AG09319 (cell line): ENCODE measurements around the gene PLAC8L1.

ENCODE experiments used
- DNase-seq: peaks from one replicate; pipeline ENCODE4 v3.0.0-alpha.2; 2010; ENCODE audit warnings: low read depth; ENCODE audit errors: extremely low read depth
- TF ChIP-seq, protein P1 (sequence below): IDR thresholded peaks from 2 replicates; pipeline ENCODE4 v1.5.1; 2011; ENCODE audit warnings: low read depth, mild to moderate bottlenecking, inconsistent platforms, low read length, moderate library complexity

PLAC8L1 gene

DNA sequence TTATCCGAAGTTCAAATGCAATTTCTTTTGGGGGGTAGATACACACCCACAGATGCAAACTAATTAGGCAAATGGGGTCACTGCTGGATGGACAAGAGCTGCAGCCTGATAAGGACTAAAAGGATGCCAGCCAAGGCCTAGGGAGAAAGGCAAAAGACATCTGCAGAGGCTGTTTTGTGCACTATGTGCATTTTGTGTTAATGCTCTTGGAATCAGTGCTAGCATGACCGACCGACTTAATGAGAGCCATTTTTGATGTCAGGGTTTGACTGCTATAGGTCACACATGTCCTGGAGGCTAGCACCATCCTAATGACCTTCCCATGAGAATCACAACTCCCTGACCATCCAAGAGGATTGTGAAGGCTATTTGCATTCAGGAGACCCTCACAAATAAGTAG is 34.6 kb downstream of the PLAC8L1 start:
- TF ChIP-seq, protein P1, sequence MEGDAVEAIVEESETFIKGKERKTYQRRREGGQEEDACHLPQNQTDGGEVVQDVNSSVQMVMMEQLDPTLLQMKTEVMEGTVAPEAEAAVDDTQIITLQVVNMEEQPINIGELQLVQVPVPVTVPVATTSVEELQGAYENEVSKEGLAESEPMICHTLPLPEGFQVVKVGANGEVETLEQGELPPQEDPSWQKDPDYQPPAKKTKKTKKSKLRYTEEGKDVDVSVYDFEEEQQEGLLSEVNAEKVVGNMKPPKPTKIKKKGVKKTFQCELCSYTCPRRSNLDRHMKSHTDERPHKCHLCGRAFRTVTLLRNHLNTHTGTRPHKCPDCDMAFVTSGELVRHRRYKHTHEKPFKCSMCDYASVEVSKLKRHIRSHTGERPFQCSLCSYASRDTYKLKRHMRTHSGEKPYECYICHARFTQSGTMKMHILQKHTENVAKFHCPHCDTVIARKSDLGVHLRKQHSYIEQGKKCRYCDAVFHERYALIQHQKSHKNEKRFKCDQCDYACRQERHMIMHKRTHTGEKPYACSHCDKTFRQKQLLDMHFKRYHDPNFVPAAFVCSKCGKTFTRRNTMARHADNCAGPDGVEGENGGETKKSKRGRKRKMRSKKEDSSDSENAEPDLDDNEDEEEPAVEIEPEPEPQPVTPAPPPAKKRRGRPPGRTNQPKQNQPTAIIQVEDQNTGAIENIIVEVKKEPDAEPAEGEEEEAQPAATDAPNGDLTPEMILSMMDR, result no peak
- no peak for DNase-seq

DNA sequence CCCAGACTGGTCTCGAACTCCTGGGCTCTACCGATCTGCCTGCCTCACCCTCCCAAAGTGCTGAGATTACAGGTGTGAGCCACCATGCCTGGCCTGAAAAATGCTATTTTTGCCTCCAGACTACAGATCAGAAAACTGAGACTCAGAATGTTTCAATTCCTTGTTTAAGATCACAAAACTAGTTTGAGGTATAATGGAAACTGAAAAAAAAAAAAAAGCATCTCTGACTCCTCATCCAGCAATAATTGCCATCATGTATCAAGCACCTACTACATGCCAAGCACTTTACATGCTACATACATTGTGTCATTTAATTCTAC is 35.6 kb downstream of the PLAC8L1 start:
- DNase-seq, result no peak
- TF ChIP-seq, protein P1, result no peak

DNA sequence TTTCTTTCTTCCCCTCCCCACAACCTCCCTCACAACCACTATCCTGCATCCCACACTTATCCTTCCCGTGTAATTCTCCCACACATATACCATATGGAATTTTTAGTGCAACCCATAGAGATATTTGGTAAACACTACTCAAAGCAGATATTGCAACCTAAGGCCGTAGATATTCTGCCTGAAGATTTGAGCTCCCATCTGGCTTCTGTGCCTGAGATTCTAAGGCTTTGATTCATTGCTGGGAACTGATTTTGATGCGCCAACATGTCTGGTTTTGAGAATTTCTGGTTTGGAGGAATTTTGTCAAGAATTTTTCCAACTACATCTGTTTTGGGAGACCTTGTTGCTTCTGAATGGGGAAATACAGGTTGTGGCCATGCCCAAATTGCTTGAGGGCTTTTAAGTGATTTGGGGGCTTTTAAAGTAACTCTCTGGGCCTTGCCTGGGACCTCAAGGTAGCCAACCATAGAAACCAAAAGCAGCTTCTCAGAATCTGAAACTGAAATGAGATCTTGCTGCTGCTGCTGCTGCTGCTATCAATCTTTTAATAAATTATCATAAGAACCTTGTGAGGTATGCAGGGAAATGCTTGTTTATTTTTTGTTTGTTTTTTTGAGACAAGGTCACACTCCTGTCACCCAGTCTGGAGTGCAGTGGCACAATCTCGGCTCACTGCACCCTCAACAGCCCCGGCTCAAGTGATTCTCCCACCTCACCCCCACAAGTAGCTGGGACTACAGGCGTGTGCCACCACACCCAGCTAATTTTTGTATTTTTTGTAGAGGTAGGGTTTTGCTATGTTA is 36.2 kb downstream of the PLAC8L1 start:
- no peak for DNase-seq
- TF ChIP-seq, protein P1, result no peak

DNA sequence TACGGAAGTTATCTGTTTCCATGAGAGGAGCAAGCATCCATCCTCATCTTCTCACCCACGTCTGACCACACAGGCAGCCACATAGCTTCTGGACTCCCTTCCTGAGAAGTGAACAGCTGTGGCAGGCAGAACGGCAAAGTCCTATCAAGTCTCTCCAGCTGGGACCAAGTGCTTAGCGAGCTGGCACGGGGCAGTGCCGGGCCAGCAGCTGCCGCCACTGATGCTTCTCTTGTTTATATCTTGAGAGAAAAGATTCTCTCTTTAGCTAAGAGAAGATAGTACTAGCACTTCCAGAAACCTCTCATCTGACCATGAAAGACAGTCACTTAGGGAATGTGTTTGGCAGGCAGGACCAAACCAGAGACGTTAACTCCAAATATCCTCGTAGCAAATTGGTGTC is 37.2 kb downstream of the PLAC8L1 start:
- TF ChIP-seq, protein P1, result no peak

DNA sequence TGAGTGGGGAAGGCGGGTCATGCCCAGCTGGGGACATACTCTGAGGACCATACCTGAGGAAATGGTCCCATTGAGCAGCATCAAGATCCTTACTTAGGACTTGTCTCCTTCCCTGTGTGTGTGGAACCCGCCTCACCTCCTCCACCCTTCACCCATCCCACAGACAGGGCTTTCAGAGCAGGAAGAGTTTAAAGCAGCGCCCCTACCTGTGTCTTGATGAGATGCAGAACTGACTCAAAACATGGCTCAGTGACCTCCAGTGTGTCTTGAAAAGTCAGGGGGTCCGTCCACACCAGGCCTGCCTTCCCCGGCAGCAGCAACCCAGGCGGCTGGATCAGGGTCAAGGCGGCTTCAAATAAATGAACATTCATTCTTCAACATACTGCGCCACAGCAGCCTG is 38.4 kb downstream of the PLAC8L1 start:
- TF ChIP-seq, protein P1, result no peak
- no peak for DNase-seq

More for the DNA sequence above, 37.2 kb downstream of the PLAC8L1 start:
- DNase-seq, result no peak

DNA sequence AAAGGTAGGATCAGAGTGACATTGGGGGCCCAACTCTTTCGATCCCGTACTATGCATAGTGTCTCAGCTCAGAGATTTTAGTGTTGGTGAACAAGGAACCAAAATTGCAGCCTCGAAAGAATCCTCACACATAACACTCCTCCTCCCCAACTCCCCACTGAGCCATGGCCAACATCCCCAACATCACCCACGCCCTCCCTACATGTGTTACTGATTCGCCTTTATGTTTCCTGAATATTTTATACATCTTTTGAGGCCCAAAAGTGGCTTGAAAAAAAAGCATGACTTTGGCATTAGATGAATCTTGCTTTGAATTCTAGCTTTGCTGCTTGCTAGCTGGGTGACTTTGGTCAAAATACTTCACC is 45.2 kb downstream of the PLAC8L1 start:
- TF ChIP-seq, protein P1, result no peak
- DNase-seq, result no peak

DNA sequence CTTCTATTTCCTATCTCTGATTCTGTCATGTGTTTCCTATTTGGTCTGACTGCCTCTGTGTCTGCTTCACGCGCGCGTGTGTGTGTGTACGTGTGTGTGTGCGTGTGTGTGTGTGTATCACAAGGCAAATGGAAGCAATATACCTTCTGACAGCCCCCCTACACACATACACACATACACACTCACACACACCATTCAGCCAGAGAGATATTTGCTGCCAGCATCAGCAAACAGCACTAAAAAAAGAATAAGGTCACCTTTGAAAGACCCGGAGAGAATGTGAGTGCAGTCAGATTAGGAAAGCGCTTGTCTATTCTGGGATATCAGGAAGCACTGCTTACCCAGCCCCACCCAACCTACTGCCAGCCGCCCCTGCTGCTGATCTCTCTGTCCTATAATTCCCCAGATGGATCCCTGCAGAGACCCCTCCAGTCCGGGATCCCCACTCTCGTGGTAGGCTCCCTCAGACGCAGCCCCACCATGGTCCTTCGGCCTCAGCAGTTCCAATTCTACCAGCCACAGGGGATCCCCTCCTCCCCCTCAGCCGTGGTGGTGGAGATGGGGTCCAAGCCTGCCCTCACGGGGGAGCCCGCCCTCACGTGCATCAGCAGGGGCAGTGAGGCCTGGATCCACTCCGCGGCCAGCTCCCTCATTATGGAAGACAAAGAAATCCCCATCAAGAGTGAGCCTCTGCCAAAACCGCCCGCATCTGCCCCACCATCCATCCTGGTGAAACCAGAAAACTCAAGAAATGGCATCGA is 45.7 kb downstream of the PLAC8L1 start:
- TF ChIP-seq, protein P1, result no peak
- DNase-seq, result peak; percentile 3
